ENCODE data around the gene CAND2.
"Not testable (repeated sequence)": the region's sequence is repeated elsewhere in the genome, so short reads cannot be mapped to it uniquely, and the experiment has no call there.

DNA sequence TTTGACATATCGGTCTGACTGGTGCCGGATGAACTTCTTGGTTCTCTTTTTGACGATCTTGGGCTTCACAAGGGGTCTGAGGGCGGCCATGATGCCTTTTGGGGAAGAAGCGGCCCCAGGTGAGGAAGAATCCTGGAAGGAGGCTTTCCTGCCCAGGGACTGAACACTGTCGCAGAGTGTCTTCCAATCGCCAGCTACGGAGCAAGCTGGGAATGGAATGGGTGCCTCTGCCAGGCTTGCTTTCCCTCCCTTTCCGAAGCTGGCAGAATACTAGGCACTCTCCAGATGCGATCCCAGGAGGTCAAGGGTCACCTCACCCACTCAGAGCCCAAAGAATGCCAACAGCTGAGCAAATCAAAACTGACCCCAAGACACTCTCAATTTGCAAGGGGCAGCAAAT, 43.7 kb downstream of the CAND2 start:
- TF ChIP-seq, protein P1, sequence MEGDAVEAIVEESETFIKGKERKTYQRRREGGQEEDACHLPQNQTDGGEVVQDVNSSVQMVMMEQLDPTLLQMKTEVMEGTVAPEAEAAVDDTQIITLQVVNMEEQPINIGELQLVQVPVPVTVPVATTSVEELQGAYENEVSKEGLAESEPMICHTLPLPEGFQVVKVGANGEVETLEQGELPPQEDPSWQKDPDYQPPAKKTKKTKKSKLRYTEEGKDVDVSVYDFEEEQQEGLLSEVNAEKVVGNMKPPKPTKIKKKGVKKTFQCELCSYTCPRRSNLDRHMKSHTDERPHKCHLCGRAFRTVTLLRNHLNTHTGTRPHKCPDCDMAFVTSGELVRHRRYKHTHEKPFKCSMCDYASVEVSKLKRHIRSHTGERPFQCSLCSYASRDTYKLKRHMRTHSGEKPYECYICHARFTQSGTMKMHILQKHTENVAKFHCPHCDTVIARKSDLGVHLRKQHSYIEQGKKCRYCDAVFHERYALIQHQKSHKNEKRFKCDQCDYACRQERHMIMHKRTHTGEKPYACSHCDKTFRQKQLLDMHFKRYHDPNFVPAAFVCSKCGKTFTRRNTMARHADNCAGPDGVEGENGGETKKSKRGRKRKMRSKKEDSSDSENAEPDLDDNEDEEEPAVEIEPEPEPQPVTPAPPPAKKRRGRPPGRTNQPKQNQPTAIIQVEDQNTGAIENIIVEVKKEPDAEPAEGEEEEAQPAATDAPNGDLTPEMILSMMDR (IDR thresholded peaks at IDR 0.05): not testable (repeated sequence)
- TF ChIP-seq POLR2AphosphoS5, POLR2A, EP300 (IDR thresholded peaks at IDR 0.05): not testable (repeated sequence)
